Measurements from ENCODE around the gene PCCA.
"Not testable (repeated sequence)": the region's sequence is repeated elsewhere in the genome, so short reads cannot be mapped to it uniquely, and the experiment has no call there.

Gene PCCA

DNA sequence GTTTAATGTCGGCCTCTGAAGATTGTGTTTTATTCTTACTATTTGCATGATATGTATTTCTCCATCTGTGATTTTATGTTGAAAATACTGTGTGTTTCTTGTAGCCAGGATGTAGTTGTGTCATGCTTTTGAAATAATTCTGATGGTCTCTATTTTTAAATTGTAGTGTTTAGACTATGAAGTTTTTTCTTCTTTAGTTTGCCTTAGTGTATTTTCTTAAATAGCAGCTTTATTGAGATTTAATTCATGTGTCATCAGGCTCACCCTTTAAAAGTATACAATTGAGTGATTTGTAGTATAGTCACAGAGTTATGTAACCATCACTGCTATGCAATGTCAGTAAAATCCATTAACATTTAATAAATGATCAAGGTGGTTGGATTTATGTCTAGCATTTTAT lies 74.5 kb downstream of the PCCA start:
- H3K4me3 ChIP-seq (replicated peaks; ENCODE audit: low read depth, low read length), result no peak overlapping the region
- DNase-seq (ENCODE audit: extremely low read depth, low read depth), result no peak
- no peak for TF ChIP-seq CTCF (IDR thresholded peaks at IDR 0.05; ENCODE audit: low read depth, low read length, missing control alignments)

- no peak for DNase-seq (ENCODE audit: extremely low read depth, low read depth)
- no peak overlapping the region for H3K4me3 ChIP-seq (replicated peaks; ENCODE audit: low read depth, low read length)
- TF ChIP-seq CTCF (IDR thresholded peaks at IDR 0.05; ENCODE audit: low read depth, low read length, missing control alignments), result no peak
Measured at GRCh38 chr13:100173203-100173602, 84.3 kb downstream of the PCCA start.

- not testable (repeated sequence) for H3K4me3 ChIP-seq (replicated peaks; ENCODE audit: low read depth, low read length); DNase-seq (ENCODE audit: extremely low read depth, low read depth)
Measured at GRCh38 chr13:100174455-100174854, 85.6 kb downstream of the PCCA start.

DNA sequence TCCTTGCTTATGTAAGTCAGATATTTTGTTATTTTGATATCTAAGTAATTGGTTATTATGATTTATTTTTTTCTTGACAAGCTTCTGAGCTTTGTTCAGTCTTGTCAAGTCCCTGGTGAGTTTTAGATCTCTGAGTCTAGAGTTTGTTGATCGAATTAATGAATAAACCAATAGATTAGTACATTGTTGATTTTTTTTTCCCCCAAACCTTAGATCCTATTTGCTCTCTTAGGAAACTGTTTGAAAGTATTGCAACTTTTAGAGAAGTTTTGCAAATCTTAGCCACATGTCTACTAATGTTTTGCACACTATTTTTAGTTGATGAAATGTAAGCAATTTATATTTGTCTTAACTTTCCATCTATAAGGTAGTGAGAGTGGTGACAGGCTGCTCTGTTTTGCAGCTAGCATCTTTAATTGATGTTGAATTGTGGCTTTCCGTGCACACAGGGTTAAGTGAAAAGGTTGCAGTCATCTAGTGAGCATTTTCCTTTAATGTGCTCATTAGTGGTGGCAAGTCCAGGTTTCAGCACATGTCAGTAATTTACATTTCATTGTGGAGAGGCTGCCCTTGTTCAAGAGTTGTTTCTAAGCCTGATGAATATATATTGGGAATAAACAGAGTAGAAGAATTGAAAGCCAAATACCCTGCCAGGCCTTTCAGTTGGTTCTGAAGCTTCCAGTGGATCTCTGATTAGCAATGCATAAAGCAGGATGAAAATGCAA lies 86.3 kb downstream of the PCCA start:
- no peak for TF ChIP-seq CTCF (IDR thresholded peaks at IDR 0.05; ENCODE audit: low read depth, low read length, missing control alignments)
- no peak overlapping the region for H3K4me3 ChIP-seq (replicated peaks; ENCODE audit: low read depth, low read length)
- DNase-seq (ENCODE audit: extremely low read depth, low read depth), result no peak

DNA sequence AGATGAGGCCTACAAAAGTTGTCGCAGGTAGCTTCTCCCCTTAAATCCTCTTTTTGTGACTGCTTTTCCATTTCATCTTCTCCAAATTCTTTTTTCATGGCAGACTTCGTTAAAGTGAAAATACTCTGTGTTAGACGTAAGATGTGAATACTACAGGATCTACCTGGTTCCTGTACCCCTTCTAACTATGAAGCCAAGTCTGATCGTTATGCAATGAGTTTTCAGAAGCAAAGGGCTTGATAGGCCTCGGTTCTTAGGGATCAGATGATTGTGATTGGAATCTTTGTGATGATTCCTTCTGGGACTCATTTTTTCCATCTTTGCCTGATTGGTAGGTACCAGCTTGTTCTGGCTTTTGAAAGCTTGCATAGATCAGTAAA lies 86.9 kb downstream of the PCCA start:
- H3K4me3 ChIP-seq (replicated peaks; ENCODE audit: low read depth, low read length), result no peak overlapping the region
- no peak for TF ChIP-seq CTCF (IDR thresholded peaks at IDR 0.05; ENCODE audit: low read depth, low read length, missing control alignments)
- no peak for DNase-seq (ENCODE audit: extremely low read depth, low read depth)

DNA sequence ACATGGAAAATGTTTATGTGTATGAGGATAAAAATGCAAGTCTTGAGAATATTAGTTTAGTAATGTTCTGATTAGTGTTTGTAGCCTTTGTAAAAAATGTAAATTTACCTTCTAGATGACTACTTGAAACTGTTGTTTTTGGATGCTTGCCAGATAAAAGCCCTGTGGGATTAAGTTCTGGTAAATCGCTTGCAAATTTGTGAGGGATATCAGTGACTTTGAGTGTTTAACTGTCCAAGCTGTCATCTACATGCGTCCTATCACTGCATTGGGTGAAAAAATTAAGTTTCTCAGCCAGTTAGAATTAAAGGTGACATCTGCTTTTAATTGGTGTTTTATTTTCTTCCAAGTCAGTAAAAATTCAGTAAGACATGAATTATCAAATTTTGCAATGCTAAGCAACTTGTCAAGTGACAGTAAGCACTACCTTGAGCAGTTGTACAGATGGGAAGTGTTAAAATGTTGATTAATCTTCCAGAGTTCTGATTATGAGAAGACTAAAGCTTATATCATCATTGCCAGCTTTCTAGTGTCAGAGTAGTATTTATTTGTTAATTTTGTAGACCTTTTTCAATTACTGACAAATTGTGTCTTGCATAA lies 88.0 kb downstream of the PCCA start:
- DNase-seq (ENCODE audit: extremely low read depth, low read depth), result peak; percentile 12

DNA sequence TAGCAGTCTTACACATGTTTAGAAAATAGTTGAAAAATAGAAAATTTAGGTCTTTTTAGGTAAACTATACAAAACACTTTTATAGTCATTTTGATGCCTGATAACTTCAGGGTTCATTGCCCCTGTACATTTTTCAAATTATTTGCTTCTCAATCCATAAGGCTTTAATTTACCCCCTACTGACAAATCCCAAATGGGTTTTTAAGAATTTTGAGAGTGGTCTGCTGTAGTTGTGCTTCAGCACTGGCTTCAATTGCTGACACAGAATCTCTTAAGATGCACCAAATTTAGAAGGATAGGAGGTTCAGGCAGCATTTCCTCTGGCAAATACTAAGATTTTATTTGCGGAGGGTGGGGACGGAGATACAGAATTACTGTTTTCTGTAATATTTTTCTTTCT lies 89.4 kb downstream of the PCCA start:
- H3K4me3 ChIP-seq (replicated peaks; ENCODE audit: low read depth, low read length), result no peak overlapping the region
- no peak for TF ChIP-seq CTCF (IDR thresholded peaks at IDR 0.05; ENCODE audit: low read depth, low read length, missing control alignments)
- no peak for DNase-seq (ENCODE audit: extremely low read depth, low read depth)

More for the DNA sequence above, 88.0 kb downstream of the PCCA start:
- TF ChIP-seq CTCF (IDR thresholded peaks at IDR 0.05; ENCODE audit: low read depth, low read length, missing control alignments), result no peak
- H3K4me3 ChIP-seq (replicated peaks; ENCODE audit: low read depth, low read length), result no peak overlapping the region
